Measurements from ENCODE around the gene GH2. TPM values are rescaled to one million over a fixed set of nuclear protein-coding genes. Genes with fewer than 3 reads are reported as not detected.

Gene GH2
- total and polyA plus RNA-seq, 7 experiments from 2014 or later, result not detected

- DNase-seq (no peak), ATAC-seq (no peak)
- Histone ChIP-seq H3K4me3 (ENCODE audit: low read length) (no peak overlapping the region), H3K36me3 (ENCODE audit: control insufficient read depth in 2 of 3, insufficient read depth in 3 of 3, low read length in 3 of 3) (no peaks in the 10 kb centered on the region), H3K27ac (ENCODE audit: low read depth, low read length) (no peak overlapping the region), H3K4me1 (ENCODE audit: control insufficient read depth in 2 of 2, insufficient read depth in 2 of 2, low read length in 2 of 2) (peaks cover 0 to 5% of the 10 kb centered on the region in 2 donors), H3K27me3 (ENCODE audit: control insufficient read depth in 2 of 2, insufficient read depth in 2 of 2, low read length in 2 of 2) (no peaks in the 10 kb centered on the region), H3K9me3 (ENCODE audit: control insufficient read depth in 2 of 3, low read length in 3 of 3) (no peaks in the 10 kb centered on the region)
- ChIA-PET CTCF (no interaction called here), POLR2A (interaction anchor here (0.6 kb wide), 1 partner anchor 447 kb away, joined by 5 read pairs; no protein-coding TSS in a partner anchor)
- intact Hi-C loops (cut with micrococcal nuclease), result no loop called here
- peaks cover 0 to 4% (median 0%) of the 10 kb centered on the region in 5 donors for H3K36me3 Mint-ChIP-seq
- H3K27me3 Mint-ChIP-seq, result peaks cover 0 to 44% (median 0%) of the 10 kb centered on the region in 5 donors
- peak overlapping the region in 1 of 9 donors; percentile 36 for H3K27ac Mint-ChIP-seq
- peaks cover 0 to 1% (median 0%) of the 10 kb centered on the region in 11 donors for H3K9me3 Mint-ChIP-seq
- peaks cover under 1 to 15% (median 10%) of the 10 kb centered on the region in 7 donors for H3K4me1 Mint-ChIP-seq
- no peak overlapping the region for H3K4me3 Mint-ChIP-seq
Observed at GRCh38 chr17:63853260-63853659, 28.5 kb downstream of the GH2 start.

GRCh38 chr17:63850401-63850800 is 31.3 kb downstream of the GH2 start:
- POLR2A ChIA-PET, result no interaction called here
- Mint-ChIP-seq H3K4me3 (no peak overlapping the region), H3K27me3 (peaks cover 0 to 36% (median 0%) of the 10 kb centered on the region in 5 donors), H3K36me3 (peaks cover 0 to 7% (median 0%) of the 10 kb centered on the region in 5 donors), H3K27ac (no peak overlapping the region), H3K4me1 (peaks cover 8 to 22% (median 21%) of the 10 kb centered on the region in 7 donors), H3K9me3 (peaks cover 0 to 5% (median 0%) of the 10 kb centered on the region in 11 donors)
- CTCF ChIA-PET, result interaction anchor here (1.2 kb wide), 1 partner anchor 15 kb away, joined by 3 read pairs; no protein-coding TSS in a partner anchor
- no peak overlapping the region for H3K4me3 ChIP-seq (ENCODE audit: low read length)
- no peaks in the 10 kb centered on the region for H3K9me3 ChIP-seq (ENCODE audit: control insufficient read depth in 2 of 3, low read length in 3 of 3)
- intact Hi-C loops (cut with micrococcal nuclease), result no loop called here
- no peaks in the 10 kb centered on the region for H3K36me3 ChIP-seq (ENCODE audit: control insufficient read depth in 2 of 3, insufficient read depth in 3 of 3, low read length in 3 of 3)
- ATAC-seq (no peak), DNase-seq (no peak)
- no peaks in the 10 kb centered on the region for H3K27me3 ChIP-seq (ENCODE audit: control insufficient read depth in 2 of 2, insufficient read depth in 2 of 2, low read length in 2 of 2)
- H3K4me1 ChIP-seq (ENCODE audit: control insufficient read depth in 2 of 2, insufficient read depth in 2 of 2, low read length in 2 of 2), result peaks cover 0 to 9% of the 10 kb centered on the region in 2 donors
- H3K27ac ChIP-seq (ENCODE audit: low read depth, low read length), result no peak overlapping the region

- Histone ChIP-seq H3K4me1 (ENCODE audit: control insufficient read depth in 2 of 2, insufficient read depth in 2 of 2, low read length in 2 of 2) (peaks cover 0 to 9% of the 10 kb centered on the region in 2 donors), H3K27me3 (ENCODE audit: control insufficient read depth in 2 of 2, insufficient read depth in 2 of 2, low read length in 2 of 2) (no peaks in the 10 kb centered on the region), H3K27ac (ENCODE audit: low read depth, low read length) (peak overlapping the region; percentile 61), H3K9me3 (ENCODE audit: control insufficient read depth in 2 of 3, low read length in 3 of 3) (no peaks in the 10 kb centered on the region), H3K36me3 (ENCODE audit: control insufficient read depth in 2 of 3, insufficient read depth in 3 of 3, low read length in 3 of 3) (no peaks in the 10 kb centered on the region), H3K4me3 (ENCODE audit: low read length) (peak overlapping the region; percentile 57)
- Mint-ChIP-seq H3K27me3 (peaks cover 0 to 25% (median 0%) of the 10 kb centered on the region in 5 donors), H3K36me3 (peaks cover 0 to 7% (median 0%) of the 10 kb centered on the region in 5 donors), H3K4me3 (peak overlapping the region; percentile 81 to 90 (median 87)), H3K27ac (peak overlapping the region; percentile 86 to 99 (median 93)), H3K4me1 (peaks cover 11 to 28% (median 24%) of the 10 kb centered on the region in 7 donors), H3K9me3 (peaks cover 0 to 5% (median 0%) of the 10 kb centered on the region in 11 donors)
- ChIA-PET POLR2A (interaction anchor here (0.5 to 13.5 kb wide), 10 partner anchors 9 to 657 kb away, joined by 3 to 204 read pairs (median 3); partner anchors contain the start of genes CCDC47, DDX42, DDX5 and FTSJ3), CTCF (interaction anchor here (0.5 to 2.4 kb wide), 11 partner anchors 10 to 735 kb away, joined by 3 to 17 read pairs (median 4); no protein-coding TSS in a partner anchor)
- peak; percentile 88 to 96 (median 94) for DNase-seq
- ATAC-seq, result peak; percentile 99
- intact Hi-C loops (cut with micrococcal nuclease), result loop anchor here (1.0 to 10.0 kb wide), 4 partner anchors 22 to 422 kb away; partner anchors contain the start of genes DCAF7 (in 2 of the 2), FTSJ3 (in 1 of the 2), PSMC5 (in 1 of the 2) and TACO1 (in 1 of the 2)
Observed at GRCh38 chr17:63848834-63849689, 32.7 kb downstream of the GH2 start.

- H3K36me3 ChIP-seq (ENCODE audit: control insufficient read depth in 2 of 3, insufficient read depth in 3 of 3, low read length in 3 of 3), result no peaks in the 10 kb centered on the region
- ChIA-PET CTCF (interaction anchor here (1.0 to 2.4 kb wide), 4 partner anchors 9 to 209 kb away, joined by 3 to 17 read pairs (median 6); no protein-coding TSS in a partner anchor), POLR2A (interaction anchor here (0.6 to 13.5 kb wide), 5 partner anchors 14 to 659 kb away, joined by 3 to 204 read pairs (median 4); partner anchors contain the start of genes CEP95, FTSJ3 and PSMC5)
- Mint-ChIP-seq H3K9me3 (peaks cover 0 to 5% (median 0%) of the 10 kb centered on the region in 11 donors), H3K27me3 (peaks cover 0 to 16% (median 0%) of the 10 kb centered on the region in 5 donors), H3K36me3 (peaks cover 0 to 7% (median 0%) of the 10 kb centered on the region in 5 donors), H3K27ac (peak overlapping the region; percentile 3 to 99 (median 76)), H3K4me1 (peaks cover 15 to 34% (median 31%) of the 10 kb centered on the region in 7 donors), H3K4me3 (peak overlapping the region; percentile 5 to 87 (median 76))
- no peak for DNase-seq
- no peaks in the 10 kb centered on the region for H3K27me3 ChIP-seq (ENCODE audit: control insufficient read depth in 2 of 2, insufficient read depth in 2 of 2, low read length in 2 of 2)
- intact Hi-C loops (cut with micrococcal nuclease), result loop anchor here (1.0 to 10.0 kb wide), 3 partner anchors 243 to 420 kb away; partner anchors contain the start of genes DCAF7 (in 1 of the 2) and TACO1 (in 1 of the 2)
- peaks cover 6 to 15% of the 10 kb centered on the region in 2 donors for H3K4me1 ChIP-seq (ENCODE audit: control insufficient read depth in 2 of 2, insufficient read depth in 2 of 2, low read length in 2 of 2)
- ATAC-seq, result no peak
- no peak overlapping the region for H3K4me3 ChIP-seq (ENCODE audit: low read length)
- no peak overlapping the region for H3K27ac ChIP-seq (ENCODE audit: low read depth, low read length)
- no peaks in the 10 kb centered on the region for H3K9me3 ChIP-seq (ENCODE audit: control insufficient read depth in 2 of 3, low read length in 3 of 3)
Observed at GRCh38 chr17:63847525-63848249, 34.1 kb downstream of the GH2 start.

GRCh38 chr17:63845509-63845908 is 36.2 kb downstream of the GH2 start:
- H3K36me3 Mint-ChIP-seq, result peaks cover 0 to 10% (median 0%) of the 10 kb centered on the region in 5 donors
- ChIA-PET CTCF (interaction anchor here (0.7 kb wide), 1 partner anchor 55 kb away, joined by 4 read pairs; no protein-coding TSS in a partner anchor), POLR2A (interaction anchor here (1.0 to 13.5 kb wide), 3 partner anchors 17 to 103 kb away, joined by 3 to 204 read pairs (median 6); partner anchors contain the start of genes CCDC47, DDX42, FTSJ3 and PSMC5)
- H3K27ac Mint-ChIP-seq, result peak overlapping the region in 5 of 9 donors; percentile 2 to 71 (median 37)
- peaks cover 28 to 43% (median 41%) of the 10 kb centered on the region in 7 donors for H3K4me1 Mint-ChIP-seq
- H3K4me1 ChIP-seq (ENCODE audit: control insufficient read depth in 2 of 2, insufficient read depth in 2 of 2, low read length in 2 of 2), result peaks cover 15 to 22% of the 10 kb centered on the region in 2 donors
- DNase-seq, result no peak
- H3K27me3 ChIP-seq (ENCODE audit: control insufficient read depth in 2 of 2, insufficient read depth in 2 of 2, low read length in 2 of 2), result no peaks in the 10 kb centered on the region
- no peak overlapping the region for H3K27ac ChIP-seq (ENCODE audit: low read depth, low read length)
- no peaks in the 10 kb centered on the region for H3K9me3 ChIP-seq (ENCODE audit: control insufficient read depth in 2 of 3, low read length in 3 of 3)
- intact Hi-C loops (cut with micrococcal nuclease), result loop anchor here (5.0 to 10.0 kb wide), 2 partner anchors 241 to 418 kb away; partner anchors contain the start of gene TACO1 (in 1 of the 2)
- peaks cover 0 to 5% (median 0%) of the 10 kb centered on the region in 5 donors for H3K27me3 Mint-ChIP-seq
- H3K4me3 Mint-ChIP-seq, result peak overlapping the region in 1 of 10 donors; percentile 1
- H3K9me3 Mint-ChIP-seq, result peaks cover 0 to 5% (median 0%) of the 10 kb centered on the region in 11 donors
- ATAC-seq, result no peak
- H3K4me3 ChIP-seq (ENCODE audit: low read length), result no peak overlapping the region
- peaks cover 0 to 3% (median 0%) of the 10 kb centered on the region in 3 experiments for H3K36me3 ChIP-seq (ENCODE audit: control insufficient read depth in 2 of 3, insufficient read depth in 3 of 3, low read length in 3 of 3)

Measured in naive thymus-derived CD4-positive, alpha-beta T cell (primary cell).